Activated T-cell treated with anti-CD3 and anti-CD28 coated beads for 4 hours (primary cell): ENCODE measurements around the gene GATAD1.
"Not testable (repeated sequence)": the region's sequence is repeated elsewhere in the genome, so short reads cannot be mapped to it uniquely, and the experiment has no call there.

Experiments
- DNase-seq: peaks from one replicate; pipeline ENCODE4 v3.0.0-alpha.2; 2020

Gene GATAD1

DNA sequence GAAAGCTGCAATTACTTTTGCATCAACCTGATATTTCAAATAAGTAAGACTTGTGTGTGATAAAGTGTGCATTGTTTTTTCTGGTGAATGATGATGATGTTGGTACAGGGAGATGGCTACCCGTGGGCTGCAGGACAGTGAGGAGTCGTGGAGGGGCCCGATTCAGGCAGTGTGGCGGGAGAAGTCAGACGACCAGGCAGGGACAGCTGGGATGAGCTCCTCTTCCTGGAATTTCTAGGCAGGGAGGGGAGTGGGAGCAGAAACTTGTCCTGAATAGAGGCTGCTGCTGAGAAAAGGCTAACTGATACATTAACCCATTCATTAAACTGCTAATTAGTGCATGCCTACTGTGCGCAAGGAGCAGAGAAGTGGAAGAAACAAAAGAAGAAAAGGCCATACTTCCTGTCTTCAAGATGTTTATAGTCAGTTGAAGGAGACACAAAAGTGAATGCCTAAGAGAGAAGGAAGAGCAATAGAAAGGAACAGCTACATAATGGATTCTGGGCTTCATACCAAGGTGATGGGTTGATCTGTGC lies 9.3 kb upstream of the GATAD1 start:
- no peak for DNase-seq

DNA sequence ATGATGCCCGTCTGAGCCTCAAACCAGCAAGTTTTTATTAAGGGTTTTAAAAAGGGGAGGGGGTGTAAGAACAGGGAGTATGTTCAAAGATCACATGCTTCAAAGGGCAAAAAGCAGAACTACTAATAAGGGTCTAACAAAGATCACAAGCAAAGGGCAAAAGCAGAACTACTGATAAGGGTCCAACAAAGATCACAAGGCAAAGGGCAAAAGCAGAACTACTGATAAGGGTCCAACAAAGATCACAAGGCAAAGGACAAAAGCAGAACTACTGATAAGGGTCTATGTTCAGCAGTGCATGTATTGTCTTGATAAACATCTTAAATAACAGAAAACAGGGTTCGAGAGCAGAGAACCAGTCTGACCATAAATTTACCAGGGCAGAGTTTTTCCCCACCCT lies 4.6 kb upstream of the GATAD1 start:
- not testable (repeated sequence) for DNase-seq

DNA sequence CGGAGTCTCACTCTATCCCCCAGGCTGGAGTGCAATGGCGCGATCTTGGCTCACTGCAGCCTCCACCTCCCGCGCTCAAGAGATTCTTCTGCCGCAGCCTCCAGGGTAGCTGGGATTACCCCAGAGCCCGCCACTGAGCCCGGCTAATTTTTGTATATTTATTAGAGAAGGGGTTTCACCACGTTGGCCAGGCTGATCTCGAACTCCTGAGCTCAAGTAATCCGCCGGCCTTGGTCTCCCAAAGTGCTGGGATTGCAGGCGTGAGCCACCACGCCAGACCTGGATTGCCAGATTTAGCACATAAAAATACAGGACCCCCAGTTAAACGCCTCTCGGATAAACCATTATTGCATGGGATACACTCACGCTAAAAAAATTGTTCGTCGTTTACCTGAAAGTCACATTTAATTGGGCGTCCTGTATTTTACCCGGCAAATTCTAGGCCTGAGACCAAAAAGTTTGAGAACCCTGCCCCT lies 375 bp upstream of the GATAD1 start:
- no peak for DNase-seq

DNA sequence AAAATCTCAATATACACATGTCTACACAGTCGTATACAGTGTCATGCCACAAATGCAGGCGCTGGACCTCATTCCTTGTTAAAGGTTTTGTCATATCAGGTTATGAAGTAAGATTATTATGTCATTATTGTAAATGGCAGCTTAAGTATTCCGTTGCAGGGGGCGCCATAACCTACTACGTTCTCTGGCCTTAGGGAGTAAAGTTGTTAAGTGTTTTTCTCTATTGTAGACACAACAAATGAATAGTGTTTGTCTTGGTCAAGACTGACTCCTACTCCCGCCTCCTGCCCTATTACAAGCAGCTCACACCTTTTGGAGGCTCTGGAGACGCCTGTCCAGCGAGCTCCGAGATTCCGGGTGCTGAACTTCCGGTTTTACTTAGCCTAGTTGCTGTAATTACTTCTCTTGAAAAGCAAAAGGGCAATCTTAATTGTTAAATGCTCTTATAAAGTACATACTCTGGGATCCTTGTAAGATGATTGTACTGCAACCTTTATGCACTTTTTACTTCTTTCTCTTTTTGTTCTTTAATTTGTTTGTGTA lies 994 bp downstream of the GATAD1 start:
- DNase-seq, result peak; percentile 42

DNA sequence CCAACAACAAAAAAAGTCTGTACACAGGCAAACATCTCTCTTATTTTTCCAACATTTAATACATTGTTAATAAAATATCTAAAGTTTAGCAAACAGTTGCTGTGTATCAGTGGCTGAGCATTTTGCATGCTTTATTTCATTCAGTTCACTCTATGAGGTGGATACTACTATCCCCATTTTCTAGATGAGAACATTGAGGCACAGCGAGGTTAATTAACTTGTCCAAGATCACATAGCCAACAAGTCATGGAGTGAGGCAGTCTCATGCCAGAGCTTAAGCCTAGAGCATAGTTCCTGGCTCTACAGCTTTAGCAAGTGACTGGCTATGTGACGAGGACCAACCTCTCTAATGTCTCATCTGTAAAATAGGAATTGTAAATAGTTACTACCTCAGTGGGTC lies 4.4 kb downstream of the GATAD1 start:
- DNase-seq, result no peak

DNA sequence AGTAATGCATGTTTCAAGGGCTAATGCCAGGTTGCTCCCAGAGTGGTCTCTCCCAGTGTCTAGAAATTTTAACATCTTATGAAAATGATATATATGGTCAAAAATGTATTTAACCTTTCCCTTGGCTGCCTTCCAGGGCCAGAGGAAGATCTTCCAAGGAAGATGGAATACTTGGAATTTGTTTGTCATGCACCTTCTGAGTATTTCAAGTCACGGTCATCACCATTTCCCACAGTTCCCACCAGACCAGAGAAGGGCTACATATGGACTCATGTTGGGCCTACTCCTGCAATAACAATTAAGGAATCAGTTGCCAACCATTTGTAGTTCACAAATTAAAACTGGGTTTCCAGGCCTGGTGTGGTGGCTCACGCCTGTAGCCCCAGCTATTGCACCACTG lies 9.0 kb downstream of the GATAD1 start:
- DNase-seq, result no peak

DNA sequence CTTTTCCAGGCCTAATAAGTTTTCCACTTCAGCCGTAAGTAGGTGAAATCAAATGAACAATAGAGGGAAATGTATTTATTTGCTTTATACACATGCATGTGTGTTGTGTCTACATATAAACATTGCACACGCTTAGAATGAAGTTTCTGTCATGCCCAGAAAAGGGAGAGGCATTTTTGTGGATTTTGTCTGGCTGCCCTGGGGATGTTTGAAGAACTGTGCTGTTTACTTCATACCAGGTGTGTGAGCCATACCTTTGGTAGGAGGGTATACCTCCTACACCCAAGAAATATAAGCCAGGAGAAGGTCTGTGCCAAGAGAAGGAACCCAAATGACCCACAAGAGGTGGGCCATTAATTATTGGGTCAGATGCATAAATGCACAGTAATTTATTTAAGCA lies 12.8 kb downstream of the GATAD1 start:
- DNase-seq, result no peak

DNA sequence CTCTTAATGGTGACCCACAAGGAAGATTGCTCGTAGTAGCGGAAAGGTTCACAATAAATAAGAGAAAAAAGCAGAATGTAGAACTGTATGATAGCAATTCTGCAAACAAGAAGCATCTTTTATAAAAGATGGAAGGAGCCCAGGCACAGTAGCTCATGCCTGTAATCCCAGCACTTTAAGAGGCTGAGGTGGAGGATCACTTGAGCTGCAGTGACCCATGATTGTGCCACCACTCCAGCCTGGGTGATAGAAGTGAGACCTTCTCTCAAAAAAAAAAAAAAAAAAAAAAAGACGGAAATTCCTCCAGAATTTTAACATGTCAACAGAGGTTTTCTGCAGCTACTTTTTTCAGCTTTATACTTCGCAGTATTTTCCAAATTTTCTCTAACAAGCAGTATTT lies 13.2 kb downstream of the GATAD1 start:
- DNase-seq, result no peak

DNA sequence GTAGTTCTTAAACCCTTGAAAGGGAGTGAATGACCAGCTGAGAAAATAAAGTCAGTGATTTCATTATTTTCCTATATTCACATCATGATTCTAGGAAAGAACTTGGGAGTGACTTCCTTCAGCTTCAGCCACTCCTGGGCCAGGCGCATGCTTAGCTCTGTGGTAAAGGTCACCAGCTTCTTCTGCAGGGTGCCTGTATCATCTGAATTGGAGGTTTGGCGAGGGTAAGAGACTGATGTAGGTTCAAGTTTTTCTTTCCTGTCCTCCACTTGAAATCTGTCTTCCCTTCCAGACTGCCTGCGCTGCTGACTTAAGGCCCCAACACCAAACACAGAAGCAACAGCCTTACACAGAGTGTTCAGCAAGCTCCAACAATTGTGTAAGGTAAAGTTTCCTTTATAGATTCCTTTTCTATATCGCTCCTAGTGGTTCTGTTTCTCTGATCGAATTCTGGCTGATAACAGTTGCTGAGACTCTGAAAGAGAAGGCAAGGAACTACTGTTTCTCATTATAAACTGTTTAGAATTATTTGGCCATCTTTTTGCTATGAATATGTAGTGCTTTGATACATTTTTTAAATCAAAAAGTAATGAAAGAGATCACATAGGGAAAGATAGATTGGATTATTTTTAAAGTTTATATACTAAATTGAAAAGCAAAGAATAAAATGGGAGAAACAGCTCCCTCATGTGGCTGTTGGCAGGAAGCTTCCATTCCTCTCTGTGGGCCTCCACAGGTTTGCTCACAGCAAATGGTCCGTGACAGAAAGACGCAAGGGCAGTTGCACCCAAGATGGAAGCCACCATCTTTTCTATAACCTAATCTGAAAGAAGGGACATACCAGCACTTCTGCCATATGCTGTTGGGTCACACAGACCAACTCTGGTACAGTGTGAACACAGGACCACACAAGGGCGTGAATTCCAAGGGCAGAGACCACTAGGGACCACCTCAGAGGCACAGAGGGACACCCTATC lies 14.0 kb downstream of the GATAD1 start:
- DNase-seq, result no peak

DNA sequence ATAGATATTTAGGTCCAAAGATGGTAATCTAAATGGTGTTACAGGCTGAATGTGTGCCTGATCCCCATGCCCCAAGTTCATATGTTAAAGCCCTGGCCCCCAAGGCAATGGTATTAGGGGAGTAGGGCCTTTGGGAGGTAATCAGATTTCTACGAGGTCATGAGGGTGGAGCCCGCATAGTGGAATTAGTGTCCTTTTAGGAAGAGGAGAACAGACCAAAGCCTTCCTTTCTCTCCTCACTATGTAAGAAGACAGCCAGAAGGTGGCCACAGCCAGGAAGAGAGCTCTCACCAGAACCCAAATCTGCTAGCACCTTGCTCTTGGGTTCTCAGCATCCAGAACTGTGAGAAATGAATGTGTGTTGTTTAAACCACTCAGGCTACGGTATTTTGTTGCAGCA lies 15.3 kb downstream of the GATAD1 start:
- DNase-seq, result no peak

DNA sequence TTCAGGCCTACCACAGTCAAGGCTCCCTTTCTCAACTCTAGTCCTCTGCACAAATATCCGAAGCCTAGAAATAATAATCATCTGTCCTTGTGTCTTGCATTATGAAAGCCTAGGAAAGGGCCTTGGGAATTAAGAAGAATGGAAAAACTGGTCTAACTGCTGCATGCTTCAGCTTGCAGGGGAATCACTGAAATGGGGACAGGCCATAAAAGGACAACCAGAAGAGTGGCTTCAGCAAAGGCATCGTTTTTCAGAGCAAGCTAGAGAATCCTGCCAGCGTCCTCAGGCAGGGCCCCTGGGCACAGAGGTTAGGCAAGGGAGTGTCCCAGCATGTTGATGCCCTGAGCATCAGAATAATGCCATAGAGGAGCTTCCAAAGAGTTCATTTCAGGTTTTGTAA lies 17.2 kb downstream of the GATAD1 start:
- no peak for DNase-seq

DNA sequence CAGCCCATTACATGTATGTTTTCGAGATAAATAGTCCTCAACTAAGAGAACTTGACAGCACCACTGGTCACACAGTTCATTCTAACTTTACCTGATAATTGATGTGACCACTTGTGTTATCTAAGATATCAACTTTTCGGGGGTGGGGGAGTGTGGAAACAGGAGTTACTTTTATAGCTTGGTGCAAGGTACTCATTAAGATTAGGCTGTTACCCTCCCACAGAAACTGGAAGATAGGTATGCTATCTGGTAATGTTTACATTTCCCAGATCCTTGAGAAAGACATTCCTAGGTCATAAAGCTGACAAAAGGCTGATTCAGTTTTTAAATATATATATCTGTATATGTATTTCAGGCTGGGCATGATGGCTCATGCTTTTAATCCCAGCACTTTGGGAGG lies 19.4 kb downstream of the GATAD1 start:
- DNase-seq, result no peak

DNA sequence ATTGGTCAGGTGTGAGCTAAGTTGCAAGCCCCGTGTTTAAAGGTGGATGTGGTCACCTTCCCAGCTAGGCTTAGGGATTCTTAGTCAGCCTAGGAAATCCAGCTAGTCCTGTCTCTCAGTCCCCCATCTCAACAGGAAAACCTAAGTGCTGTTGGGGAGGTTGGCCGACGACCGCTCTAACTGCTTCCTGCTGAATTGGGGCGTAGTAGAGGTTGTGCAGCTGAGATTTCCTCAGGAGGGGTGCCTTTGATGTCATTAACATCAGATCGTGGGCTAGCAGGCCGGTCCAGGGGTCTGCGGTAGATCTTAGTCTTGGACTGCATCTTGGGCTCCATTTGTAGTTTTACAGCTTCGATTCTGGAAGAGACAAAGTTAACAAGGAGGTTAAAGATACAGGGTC lies 21.3 kb downstream of the GATAD1 start:
- not testable (repeated sequence) for DNase-seq

DNA sequence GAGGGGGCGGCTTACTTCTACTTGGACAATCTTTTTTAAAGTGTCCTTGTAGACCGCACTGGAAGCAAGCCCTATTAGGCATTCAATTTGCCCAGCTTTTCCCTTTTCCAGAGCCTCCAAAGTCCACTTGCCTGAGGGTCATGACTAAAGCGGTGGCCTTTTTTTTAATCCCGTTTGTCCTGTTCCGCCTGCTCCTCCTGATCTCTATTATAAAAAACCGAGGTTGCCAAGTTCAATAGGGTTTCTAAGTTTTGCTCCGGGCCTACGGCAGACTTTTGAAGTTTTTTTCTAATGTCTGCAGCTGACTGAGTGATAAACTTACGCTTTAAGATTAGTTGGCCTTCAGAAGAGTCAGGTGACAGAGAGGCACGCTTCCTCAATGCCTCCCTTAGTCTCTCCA lies 26.7 kb downstream of the GATAD1 start:
- DNase-seq, result not testable (repeated sequence)

DNA sequence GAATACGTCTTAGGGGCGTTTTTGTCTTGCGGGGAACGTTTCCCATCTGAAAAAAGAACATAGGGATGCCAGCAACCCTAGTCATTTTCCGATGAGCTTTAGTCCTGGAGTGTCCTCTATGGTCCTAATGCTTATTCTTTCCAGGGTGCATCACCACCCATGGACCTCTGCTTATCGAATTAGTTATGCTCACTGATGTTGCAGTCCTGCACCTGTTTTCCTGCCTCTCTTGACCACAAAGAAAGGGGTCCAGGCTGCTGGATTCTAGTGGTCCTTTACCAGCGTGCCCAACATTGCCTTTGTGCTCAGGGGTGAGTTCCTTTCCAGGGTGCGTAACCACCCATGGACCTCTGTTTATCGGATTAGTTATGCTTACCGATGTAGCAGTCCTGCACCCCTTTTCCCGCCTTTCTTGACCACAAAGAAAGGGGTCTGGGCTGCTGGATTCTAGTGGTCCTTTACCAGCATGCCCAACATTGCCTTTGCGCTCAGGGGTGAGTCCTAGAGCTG lies 28.0 kb downstream of the GATAD1 start:
- not testable (repeated sequence) for DNase-seq

DNA sequence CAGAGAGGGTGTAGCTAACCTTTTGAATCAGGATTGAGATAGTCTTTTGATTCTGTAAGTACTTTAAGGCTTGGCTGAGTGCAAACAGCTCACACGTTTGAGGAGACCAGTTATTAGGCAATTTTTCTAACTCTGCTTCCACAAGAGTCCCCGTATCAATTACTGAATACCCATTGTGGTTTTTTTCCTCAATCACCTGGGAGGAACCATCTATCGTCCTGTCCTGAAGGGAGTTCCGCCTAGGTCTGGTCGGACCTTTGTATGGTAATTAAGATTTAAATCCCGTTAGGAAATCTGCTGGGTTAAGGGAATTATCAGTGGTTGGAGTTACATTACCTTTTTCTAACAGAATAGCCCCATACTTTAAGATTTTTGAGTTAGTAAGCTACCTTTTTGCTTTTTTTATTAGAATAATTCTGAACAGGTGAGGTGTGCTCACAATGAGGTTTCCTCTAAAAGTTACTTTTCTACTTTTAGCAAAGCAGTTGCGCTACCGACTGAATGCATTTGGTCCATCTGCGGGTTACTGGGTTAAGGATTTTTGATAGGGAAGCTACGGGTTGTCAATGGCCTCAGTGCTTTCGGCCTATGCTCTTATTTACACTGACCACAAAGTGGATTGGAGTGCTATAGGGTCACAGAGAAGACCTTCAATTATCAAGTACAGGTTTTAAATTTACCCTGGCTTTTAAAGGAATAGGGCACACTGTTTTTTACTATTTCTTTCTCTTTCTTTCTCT lies 28.7 kb downstream of the GATAD1 start:
- not testable (repeated sequence) for DNase-seq

DNA sequence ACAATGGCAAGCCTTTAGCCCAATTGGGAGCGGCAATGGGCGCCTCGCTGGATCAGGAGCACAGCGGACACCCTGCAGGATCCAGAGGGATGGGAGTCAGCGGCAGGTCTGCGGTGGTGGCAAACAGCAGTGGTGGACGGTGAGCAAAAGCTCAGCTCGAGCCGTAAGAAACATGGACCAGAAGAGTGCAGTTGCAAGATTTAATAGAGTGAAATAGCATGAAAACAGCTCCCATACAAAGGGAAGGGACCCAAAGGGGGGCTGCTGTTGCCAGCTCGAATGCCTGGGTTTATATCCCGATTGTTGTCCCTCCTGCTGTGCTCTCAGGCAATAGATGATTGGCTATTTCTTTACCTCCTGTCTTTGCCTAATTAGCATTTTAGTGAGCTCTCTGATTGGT lies 30.4 kb downstream of the GATAD1 start, which contains the start of gene ERVW-1:
TSS of gene ERVW-1 (minus strand) at position 266 of the 400 bp plus-strand sequence. CDS start 7,565 bp downstream, outside the sequence.
- DNase-seq, result not testable (repeated sequence)

DNA sequence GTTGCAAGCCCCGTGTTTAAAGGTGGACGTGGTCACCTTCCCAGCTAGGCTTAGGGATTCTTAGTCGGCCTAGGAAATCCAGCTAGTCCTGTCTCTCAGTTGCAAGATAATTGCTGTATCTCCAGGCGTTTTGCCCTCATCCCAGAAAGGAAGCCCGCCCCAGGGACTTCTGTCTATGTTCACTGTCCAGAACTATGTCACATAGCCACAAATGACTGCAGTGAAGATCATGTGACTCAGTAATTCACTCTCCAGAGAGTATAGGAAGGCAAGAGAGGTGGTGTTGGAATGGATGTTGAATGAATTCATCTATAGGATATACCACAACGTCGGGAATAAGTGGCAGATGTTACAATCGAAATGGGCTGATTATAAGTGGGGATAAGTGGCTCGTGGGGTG lies 30.8 kb downstream of the GATAD1 start:
- DNase-seq, result no peak

DNA sequence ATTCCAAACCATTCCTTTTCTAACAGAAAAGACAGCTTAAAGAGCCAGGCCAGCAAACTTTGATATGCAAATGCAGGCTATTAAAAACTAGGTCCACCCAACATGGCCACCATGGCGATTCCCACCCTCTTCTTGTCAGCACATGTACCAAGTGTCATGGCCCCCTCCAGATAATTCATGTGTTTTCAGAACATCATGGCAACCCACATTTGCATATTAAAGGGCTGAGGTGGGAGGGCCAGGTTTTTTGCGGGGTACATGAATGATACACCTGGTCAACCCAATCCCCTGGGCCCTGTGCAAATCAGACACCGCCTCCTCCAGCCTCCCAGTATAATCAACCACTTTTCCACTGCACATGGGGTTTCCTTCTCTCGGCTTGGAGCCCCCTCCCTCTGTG lies 31.4 kb downstream of the GATAD1 start:
- no peak for DNase-seq

DNA sequence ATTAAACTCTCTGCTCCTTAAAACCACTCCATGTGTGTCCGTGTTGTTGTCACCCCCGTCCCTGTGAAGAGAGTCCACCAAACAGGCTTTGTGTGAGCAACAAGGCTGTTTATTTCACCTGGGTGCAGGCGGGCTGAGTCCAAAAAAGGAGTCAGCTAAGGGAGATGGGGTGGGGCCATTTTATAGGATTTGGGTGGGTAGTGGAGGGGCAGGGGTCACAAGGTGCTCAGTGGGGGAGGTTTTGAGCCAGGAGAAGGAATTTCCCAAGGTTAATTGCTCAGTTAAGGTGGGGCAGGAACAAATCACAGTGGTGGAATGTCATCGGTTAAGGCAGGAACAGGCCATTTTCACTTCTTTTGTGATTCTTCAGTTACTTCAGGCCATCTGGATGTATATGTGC lies 31.9 kb downstream of the GATAD1 start:
- DNase-seq, result not testable (repeated sequence)

DNA sequence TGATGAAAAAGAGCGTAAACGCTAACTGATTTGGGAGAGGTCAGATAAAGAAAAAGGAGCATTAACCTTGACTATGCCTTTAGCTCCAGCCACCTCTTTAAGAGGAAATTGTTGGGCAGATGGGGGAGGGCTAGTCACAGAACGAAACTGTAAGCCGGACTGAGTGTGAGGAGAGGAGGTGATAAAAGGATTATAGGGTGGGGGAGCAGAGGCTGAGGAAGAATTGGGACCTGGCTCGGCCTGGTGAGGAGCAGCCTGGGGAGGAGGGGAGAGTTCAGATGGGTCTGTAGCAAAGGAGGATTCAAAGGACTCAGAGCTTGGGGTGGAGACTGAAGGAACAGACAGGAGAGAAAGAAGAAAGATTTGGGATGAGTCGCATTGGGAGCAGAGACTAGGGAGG lies 36.3 kb downstream of the GATAD1 start:
- DNase-seq, result not testable (repeated sequence)

DNA sequence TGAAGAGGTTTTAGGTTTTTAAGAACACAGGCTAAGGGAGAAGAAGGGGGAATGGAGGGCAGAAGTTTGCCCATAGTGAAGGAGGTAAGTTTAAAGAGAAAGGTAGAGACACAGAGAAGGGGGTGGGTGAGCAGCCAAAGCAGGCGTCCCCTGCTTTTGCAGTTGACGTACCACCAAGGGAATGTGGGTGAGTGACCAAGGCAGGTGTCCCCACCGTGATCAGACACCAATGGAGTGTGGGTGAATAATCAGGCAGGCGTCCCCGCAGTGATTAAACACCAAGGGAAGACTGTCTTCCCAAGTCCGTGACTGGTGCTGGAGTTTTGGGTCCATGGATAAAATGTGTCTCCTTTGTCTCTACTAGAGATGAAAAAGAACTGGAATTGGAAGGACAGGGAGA lies 36.9 kb downstream of the GATAD1 start:
- DNase-seq, result not testable (repeated sequence)
